ENCODE measurements around the gene POU5F2.

Gene POU5F2

DNA sequence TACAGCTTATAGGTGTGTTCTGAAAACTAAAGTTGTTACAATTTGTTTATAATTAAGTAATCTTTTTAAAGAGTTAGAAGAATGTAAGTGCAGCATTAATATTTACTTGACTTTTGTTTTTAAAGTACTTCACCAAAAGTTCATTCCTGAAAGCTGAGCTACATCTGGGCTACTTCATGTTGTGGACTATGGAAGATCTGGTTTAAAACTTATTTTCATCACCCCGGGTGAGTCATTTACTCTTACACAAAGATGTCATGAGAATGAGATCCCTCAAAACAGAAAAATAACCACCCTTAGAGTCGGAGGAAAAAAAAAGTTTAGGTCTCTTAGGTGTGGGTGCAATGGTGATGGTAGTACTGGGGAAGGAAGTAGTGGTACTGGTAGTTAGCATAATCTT is 5.1 kb downstream of the POU5F2 start:
- H3K4me3 ChIP-seq (ENCODE audit: low read depth, low read length): no peak overlapping the region
- no peaks in the 10 kb centered on the region for H3K4me1 ChIP-seq (ENCODE audit: control insufficient read depth, insufficient read depth, low read length)
- no peak overlapping the region for H3K9ac ChIP-seq (ENCODE audit: low read depth, low read length)
- no peaks in the 10 kb centered on the region for H3K36me3 ChIP-seq (ENCODE audit: control insufficient read depth, insufficient read depth, low read length)
- no peaks in the 10 kb centered on the region for H3K9me3 ChIP-seq (ENCODE audit: control insufficient read depth, insufficient read depth, low read length)
- no peaks in the 10 kb centered on the region for H3K27me3 ChIP-seq (ENCODE audit: control insufficient read depth, insufficient read depth, low read length)

DNA sequence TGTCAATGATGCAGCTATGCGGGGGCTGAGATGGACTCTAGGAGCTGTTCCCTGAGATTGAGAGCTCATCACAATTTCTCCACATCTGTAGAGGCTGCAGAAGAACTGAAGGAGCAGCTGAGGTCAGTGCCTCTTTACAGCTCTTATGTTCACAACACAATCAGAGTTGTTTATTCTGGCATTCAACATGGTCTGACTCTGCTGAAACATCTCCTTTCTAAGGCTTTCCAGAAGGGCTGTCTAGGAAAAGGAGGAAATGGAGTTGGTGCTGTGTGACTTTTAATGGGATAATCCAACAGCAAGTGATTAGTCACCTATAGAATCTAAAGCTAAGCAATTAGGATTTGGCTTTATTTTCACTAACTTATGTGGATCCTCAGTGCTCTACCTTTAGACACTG is 6.0 kb downstream of the POU5F2 start:
- Histone ChIP-seq H3K4me1 (ENCODE audit: control insufficient read depth, insufficient read depth, low read length) (no peaks in the 10 kb centered on the region), H3K9me3 (ENCODE audit: control insufficient read depth, insufficient read depth, low read length) (no peaks in the 10 kb centered on the region), H3K4me3 (ENCODE audit: low read depth, low read length) (no peak overlapping the region), H3K27me3 (ENCODE audit: control insufficient read depth, insufficient read depth, low read length) (no peaks in the 10 kb centered on the region), H3K9ac (ENCODE audit: low read depth, low read length) (no peak overlapping the region), H3K36me3 (ENCODE audit: control insufficient read depth, insufficient read depth, low read length) (no peaks in the 10 kb centered on the region)

DNA sequence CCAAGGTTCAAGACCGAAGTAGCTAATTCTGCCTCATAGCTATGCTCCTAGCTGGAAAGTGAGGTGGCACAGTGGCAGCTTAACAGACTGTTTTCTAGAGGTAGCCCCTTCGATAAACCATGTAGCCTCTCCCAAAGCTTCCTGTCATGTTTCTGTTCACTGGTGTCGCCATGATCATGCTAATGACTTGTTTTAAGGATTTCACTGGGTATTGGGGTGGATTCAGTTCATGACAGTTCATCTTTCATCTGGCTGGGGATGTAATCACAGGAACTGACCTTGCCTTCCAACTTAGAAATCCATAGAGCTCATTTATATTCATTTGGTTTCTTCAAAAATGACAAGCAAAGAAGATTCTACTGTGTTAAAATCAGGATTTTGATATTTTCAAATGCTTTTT is 9.4 kb downstream of the POU5F2 start:
- no peaks in the 10 kb centered on the region for H3K36me3 ChIP-seq (ENCODE audit: control insufficient read depth, insufficient read depth, low read length)
- H3K9me3 ChIP-seq (ENCODE audit: control insufficient read depth, insufficient read depth, low read length): no peaks in the 10 kb centered on the region
- H3K4me3 ChIP-seq (ENCODE audit: low read depth, low read length): no peak overlapping the region
- H3K27me3 ChIP-seq (ENCODE audit: control insufficient read depth, insufficient read depth, low read length): no peaks in the 10 kb centered on the region
- no peaks in the 10 kb centered on the region for H3K4me1 ChIP-seq (ENCODE audit: control insufficient read depth, insufficient read depth, low read length)
- no peak overlapping the region for H3K9ac ChIP-seq (ENCODE audit: low read depth, low read length)

DNA sequence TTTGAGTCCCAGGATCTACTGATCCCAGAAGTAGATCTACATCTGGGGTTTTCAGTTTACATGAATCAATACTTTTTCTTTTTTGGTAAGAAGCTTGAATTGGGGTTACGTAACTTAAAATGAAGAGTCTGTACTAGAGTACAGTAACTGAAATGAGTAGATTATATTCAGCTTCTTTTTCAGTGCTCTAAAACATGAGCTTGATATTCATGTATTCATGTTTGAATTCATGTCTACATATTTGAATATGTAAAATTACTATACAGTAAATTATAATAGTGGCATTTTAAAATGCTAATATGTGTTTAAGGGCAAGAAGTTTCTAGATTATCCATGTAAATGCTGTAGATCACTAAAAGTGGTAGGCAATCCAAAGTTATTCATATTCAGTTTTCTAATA is 14.8 kb downstream of the POU5F2 start:
- no peak overlapping the region for H3K4me3 ChIP-seq (ENCODE audit: low read depth, low read length)
- H3K9ac ChIP-seq (ENCODE audit: low read depth, low read length): no peak overlapping the region
- H3K9me3 ChIP-seq (ENCODE audit: control insufficient read depth, insufficient read depth, low read length): no peaks in the 10 kb centered on the region
- peaks cover 18% of the 10 kb centered on the region for H3K4me1 ChIP-seq (ENCODE audit: control insufficient read depth, insufficient read depth, low read length)
- no peaks in the 10 kb centered on the region for H3K27me3 ChIP-seq (ENCODE audit: control insufficient read depth, insufficient read depth, low read length)
- H3K36me3 ChIP-seq (ENCODE audit: control insufficient read depth, insufficient read depth, low read length): no peaks in the 10 kb centered on the region

DNA sequence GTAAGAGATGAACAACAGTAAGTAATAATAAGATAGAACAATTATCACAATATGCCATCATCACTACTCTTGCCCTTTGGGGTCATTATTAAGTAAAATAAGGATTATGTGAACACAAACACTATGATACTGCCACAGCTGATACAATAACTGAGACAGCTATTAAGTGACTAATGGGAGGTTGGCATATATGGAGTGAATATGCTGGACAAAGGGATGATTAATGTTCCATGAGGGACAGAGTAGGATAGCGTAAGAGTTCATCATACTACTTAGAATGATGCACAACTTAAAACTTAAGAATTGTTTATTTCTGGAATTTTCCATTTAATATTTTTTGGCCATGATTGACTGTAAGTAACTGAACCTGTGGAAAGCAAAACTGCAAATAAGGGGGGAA is 16.6 kb downstream of the POU5F2 start:
- Histone ChIP-seq H3K9ac (ENCODE audit: low read depth, low read length) (no peak overlapping the region), H3K36me3 (ENCODE audit: control insufficient read depth, insufficient read depth, low read length) (no peaks in the 10 kb centered on the region), H3K4me1 (ENCODE audit: control insufficient read depth, insufficient read depth, low read length) (peaks cover 18% of the 10 kb centered on the region), H3K9me3 (ENCODE audit: control insufficient read depth, insufficient read depth, low read length) (no peaks in the 10 kb centered on the region), H3K27me3 (ENCODE audit: control insufficient read depth, insufficient read depth, low read length) (no peaks in the 10 kb centered on the region), H3K4me3 (ENCODE audit: low read depth, low read length) (no peak overlapping the region)

DNA sequence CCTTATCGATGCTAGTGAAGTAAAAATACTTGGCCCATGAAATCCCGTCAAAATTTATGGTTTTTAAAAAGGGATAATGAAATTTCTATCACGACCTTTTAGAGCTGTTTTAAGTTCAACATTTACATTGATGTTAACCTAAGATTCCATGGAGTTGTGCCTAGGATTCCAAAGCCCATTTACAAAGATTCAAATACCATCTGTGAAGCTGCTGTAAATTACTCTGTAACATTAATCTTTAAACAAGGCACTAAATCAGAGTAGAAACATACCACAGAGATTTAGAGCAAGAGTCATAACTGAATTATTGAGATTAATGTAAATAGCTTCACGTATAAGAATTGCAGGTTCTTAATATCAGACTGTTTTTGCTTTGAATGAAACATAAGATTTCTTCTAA is 17.7 kb downstream of the POU5F2 start:
- Histone ChIP-seq H3K36me3 (ENCODE audit: control insufficient read depth, insufficient read depth, low read length) (no peaks in the 10 kb centered on the region), H3K4me3 (ENCODE audit: low read depth, low read length) (no peak overlapping the region), H3K27me3 (ENCODE audit: control insufficient read depth, insufficient read depth, low read length) (no peaks in the 10 kb centered on the region), H3K4me1 (ENCODE audit: control insufficient read depth, insufficient read depth, low read length) (peaks cover 18% of the 10 kb centered on the region), H3K9ac (ENCODE audit: low read depth, low read length) (no peak overlapping the region), H3K9me3 (ENCODE audit: control insufficient read depth, insufficient read depth, low read length) (no peaks in the 10 kb centered on the region)

DNA sequence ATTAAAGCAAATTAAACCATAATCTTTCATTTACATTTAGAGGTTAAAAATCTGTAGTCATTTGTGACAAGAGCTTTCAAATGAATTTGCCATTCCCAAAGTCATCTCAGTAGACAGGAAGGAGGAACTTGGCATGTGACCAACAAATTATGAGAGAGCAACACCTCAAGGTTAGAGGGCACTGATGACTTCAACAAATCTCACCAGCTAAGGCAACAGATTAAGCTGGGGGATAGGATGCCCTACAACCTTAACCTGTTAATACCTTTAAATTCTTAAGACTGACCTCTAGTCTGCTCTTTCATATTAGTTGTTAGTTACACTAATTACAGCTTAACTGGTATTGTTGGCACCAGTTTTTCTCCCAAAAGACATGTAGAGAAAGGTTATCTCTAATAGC is 18.4 kb downstream of the POU5F2 start:
- H3K9ac ChIP-seq (ENCODE audit: low read depth, low read length): no peak overlapping the region
- no peaks in the 10 kb centered on the region for H3K36me3 ChIP-seq (ENCODE audit: control insufficient read depth, insufficient read depth, low read length)
- H3K27me3 ChIP-seq (ENCODE audit: control insufficient read depth, insufficient read depth, low read length): no peaks in the 10 kb centered on the region
- H3K4me1 ChIP-seq (ENCODE audit: control insufficient read depth, insufficient read depth, low read length): peaks cover 18% of the 10 kb centered on the region
- no peak overlapping the region for H3K4me3 ChIP-seq (ENCODE audit: low read depth, low read length)
- H3K9me3 ChIP-seq (ENCODE audit: control insufficient read depth, insufficient read depth, low read length): no peaks in the 10 kb centered on the region

DNA sequence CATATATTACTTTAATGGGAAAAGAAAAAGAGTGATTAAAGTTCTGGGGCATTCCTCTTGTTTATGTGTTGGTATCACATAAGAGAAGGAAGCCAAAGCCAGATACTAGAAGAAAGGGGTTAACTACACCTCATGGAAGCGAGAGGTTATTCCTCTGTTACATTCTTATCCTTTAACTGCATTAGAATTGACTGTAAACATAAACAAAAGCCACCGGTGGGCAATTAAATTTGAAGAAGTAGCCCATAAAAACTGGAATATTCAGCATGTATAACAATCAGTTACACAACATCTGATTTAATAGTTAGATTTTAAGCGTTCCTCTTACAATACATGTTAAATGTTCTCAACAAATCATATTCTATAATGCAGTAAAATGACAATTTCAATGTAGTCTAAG is 18.8 kb downstream of the POU5F2 start:
- H3K4me1 ChIP-seq (ENCODE audit: control insufficient read depth, insufficient read depth, low read length): peaks cover 18% of the 10 kb centered on the region

DNA sequence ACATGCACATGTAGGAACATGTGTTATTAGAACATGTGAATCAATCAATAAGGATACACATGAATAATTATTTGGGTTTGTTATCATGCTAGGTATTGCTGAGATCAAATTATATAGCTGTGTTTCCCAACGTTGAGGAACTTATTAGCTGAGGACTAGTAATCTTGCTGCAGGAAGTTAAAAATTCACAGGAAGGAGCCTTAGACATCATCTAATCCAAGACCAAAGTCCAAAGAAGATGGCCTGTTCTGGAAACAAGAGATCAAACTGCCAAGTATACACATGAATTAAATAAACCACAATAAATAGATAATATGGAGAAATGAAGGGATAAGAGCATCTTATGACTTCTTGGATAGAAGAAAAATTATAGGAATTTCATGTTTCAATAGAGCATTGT is 19.9 kb downstream of the POU5F2 start:
- Histone ChIP-seq H3K9me3 (ENCODE audit: control insufficient read depth, insufficient read depth, low read length) (no peaks in the 10 kb centered on the region), H3K4me3 (ENCODE audit: low read depth, low read length) (no peak overlapping the region), H3K36me3 (ENCODE audit: control insufficient read depth, insufficient read depth, low read length) (no peaks in the 10 kb centered on the region), H3K27me3 (ENCODE audit: control insufficient read depth, insufficient read depth, low read length) (no peaks in the 10 kb centered on the region), H3K4me1 (ENCODE audit: control insufficient read depth, insufficient read depth, low read length) (peaks cover 18% of the 10 kb centered on the region), H3K9ac (ENCODE audit: low read depth, low read length) (no peak overlapping the region)

More for the DNA sequence above, 18.8 kb downstream of the POU5F2 start:
- Histone ChIP-seq H3K27me3 (ENCODE audit: control insufficient read depth, insufficient read depth, low read length) (no peaks in the 10 kb centered on the region), H3K9ac (ENCODE audit: low read depth, low read length) (no peak overlapping the region), H3K36me3 (ENCODE audit: control insufficient read depth, insufficient read depth, low read length) (no peaks in the 10 kb centered on the region), H3K4me3 (ENCODE audit: low read depth, low read length) (no peak overlapping the region), H3K9me3 (ENCODE audit: control insufficient read depth, insufficient read depth, low read length) (no peaks in the 10 kb centered on the region)

DNA sequence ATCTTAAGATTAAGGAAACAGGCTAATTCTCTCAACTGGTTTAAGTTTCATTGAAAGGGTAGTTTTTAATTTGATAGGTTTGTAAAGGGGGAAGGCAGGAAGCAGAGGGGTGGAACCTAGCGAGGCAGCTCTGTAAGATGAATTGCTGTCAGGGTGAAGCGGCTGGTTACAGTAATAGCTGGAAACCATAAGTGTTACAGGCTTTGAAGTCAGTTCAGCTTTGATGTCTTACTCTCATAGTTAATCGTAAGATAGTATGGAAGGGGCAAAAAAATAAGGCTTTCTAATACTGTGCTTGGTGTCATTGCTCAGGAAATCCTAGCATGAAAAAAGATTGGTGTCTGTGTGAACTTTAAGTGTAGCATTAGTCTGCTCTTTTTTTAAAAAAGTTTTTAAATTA is 20.3 kb downstream of the POU5F2 start:
- Histone ChIP-seq H3K27me3 (ENCODE audit: control insufficient read depth, insufficient read depth, low read length) (no peaks in the 10 kb centered on the region), H3K4me1 (ENCODE audit: control insufficient read depth, insufficient read depth, low read length) (peaks cover 18% of the 10 kb centered on the region), H3K9ac (ENCODE audit: low read depth, low read length) (no peak overlapping the region), H3K36me3 (ENCODE audit: control insufficient read depth, insufficient read depth, low read length) (no peaks in the 10 kb centered on the region), H3K4me3 (ENCODE audit: low read depth, low read length) (no peak overlapping the region), H3K9me3 (ENCODE audit: control insufficient read depth, insufficient read depth, low read length) (no peaks in the 10 kb centered on the region)

DNA sequence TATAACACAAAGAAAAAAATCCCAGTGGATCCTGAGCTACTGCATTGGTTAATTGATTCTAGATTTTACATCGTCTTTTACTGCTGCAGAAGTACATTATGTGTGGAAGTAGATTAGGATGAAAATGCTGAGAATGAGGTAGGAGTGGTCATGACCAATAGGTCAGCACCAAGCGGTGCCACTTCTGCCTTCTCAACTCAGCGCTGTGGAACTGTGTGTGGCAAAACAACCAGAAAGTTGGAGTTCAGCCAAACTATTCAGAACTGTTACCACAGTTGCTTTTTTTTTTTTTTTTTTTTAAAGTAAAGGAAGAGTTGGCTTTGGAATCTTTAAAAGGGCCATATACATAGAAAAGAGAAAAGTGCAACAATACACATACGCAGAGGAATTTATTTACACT is 24.2 kb downstream of the POU5F2 start:
- H3K9ac ChIP-seq (ENCODE audit: low read depth, low read length): no peak overlapping the region
- H3K4me1 ChIP-seq (ENCODE audit: control insufficient read depth, insufficient read depth, low read length): peaks cover 2% of the 10 kb centered on the region
- H3K4me3 ChIP-seq (ENCODE audit: low read depth, low read length): no peak overlapping the region
- H3K36me3 ChIP-seq (ENCODE audit: control insufficient read depth, insufficient read depth, low read length): no peaks in the 10 kb centered on the region
- no peaks in the 10 kb centered on the region for H3K27me3 ChIP-seq (ENCODE audit: control insufficient read depth, insufficient read depth, low read length)
- no peaks in the 10 kb centered on the region for H3K9me3 ChIP-seq (ENCODE audit: control insufficient read depth, insufficient read depth, low read length)

DNA sequence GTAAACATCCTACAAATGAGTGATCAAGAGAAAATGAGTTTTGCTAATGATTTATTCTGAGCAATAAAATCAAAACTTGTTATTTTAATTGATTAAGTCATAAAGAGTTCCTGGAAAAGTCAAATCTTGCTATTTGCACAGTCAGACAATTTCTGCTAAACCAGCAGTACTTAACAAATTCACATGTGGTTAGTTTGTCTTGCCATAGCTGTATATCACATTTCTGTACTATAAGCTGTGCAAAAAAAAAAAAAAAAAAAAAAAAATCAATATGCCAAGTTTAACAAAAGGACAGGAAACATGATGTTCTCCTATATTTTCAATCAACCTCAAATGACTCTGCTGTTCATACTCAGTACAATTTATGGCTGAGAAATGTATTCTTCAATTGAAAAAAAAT is 24.9 kb downstream of the POU5F2 start:
- no peak overlapping the region for H3K4me3 ChIP-seq (ENCODE audit: low read depth, low read length)
- H3K4me1 ChIP-seq (ENCODE audit: control insufficient read depth, insufficient read depth, low read length): no peaks in the 10 kb centered on the region
- H3K9ac ChIP-seq (ENCODE audit: low read depth, low read length): no peak overlapping the region
- no peaks in the 10 kb centered on the region for H3K9me3 ChIP-seq (ENCODE audit: control insufficient read depth, insufficient read depth, low read length)
- no peaks in the 10 kb centered on the region for H3K27me3 ChIP-seq (ENCODE audit: control insufficient read depth, insufficient read depth, low read length)
- H3K36me3 ChIP-seq (ENCODE audit: control insufficient read depth, insufficient read depth, low read length): no peaks in the 10 kb centered on the region

DNA sequence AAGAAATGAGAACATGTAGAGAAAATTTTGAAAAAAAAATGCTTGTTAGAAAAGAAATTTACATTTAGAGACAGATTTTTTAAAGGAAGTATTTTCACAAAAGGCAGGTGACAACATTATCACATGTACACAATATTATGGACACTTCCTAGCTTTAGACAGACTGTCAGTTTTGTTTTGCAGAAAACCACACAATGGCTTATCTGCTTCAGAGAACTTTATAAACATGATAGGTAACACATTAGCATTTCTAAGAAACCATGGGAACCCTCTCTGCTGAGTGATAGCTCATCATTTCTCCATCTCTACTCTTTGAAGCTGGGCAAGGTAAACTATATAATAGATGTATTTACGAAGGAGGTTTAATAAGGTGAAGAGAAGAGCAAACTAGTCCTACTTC is 25.6 kb downstream of the POU5F2 start:
- Histone ChIP-seq H3K9me3 (ENCODE audit: control insufficient read depth, insufficient read depth, low read length) (no peaks in the 10 kb centered on the region), H3K27me3 (ENCODE audit: control insufficient read depth, insufficient read depth, low read length) (no peaks in the 10 kb centered on the region), H3K4me1 (ENCODE audit: control insufficient read depth, insufficient read depth, low read length) (no peaks in the 10 kb centered on the region), H3K9ac (ENCODE audit: low read depth, low read length) (no peak overlapping the region), H3K4me3 (ENCODE audit: low read depth, low read length) (no peak overlapping the region), H3K36me3 (ENCODE audit: control insufficient read depth, insufficient read depth, low read length) (no peaks in the 10 kb centered on the region)

Data from iPS-15b (cell line).